HL-60 (cell line): ENCODE data around the gene COBL.
A peak's percentile ranks its signal among the peaks of the same experiment; 100 is the strongest.

ENCODE experiments used
- DNase-seq, 2 experiments: peaks; one replicate each; pipeline ENCODE4 v3.0.0-alpha.2; 2010 to 2020; ENCODE audit warnings: low read depth in 1 of 2, low spot score in 1 of 2
- H3K27ac ChIP-seq: fragments of 250-450 bp; sonication (Bioruptor Pico); replicated peaks from 2 replicates; pipeline ENCODE4 v1.5.1; 2020; ENCODE audit warnings: mild to moderate bottlenecking, moderate library complexity
- H3K27me3 ChIP-seq: fragments of 250-450 bp; sonication (Bioruptor Pico); 2 replicates; pipeline ENCODE4 v1.5.1; 2021; ENCODE audit warnings: mild to moderate bottlenecking, moderate library complexity; ENCODE audit not compliant: insufficient read depth, poor library complexity, severe bottlenecking
- H3K4me3 ChIP-seq: replicated peaks from 2 replicates; pipeline ENCODE4 v1.5.1; 2011; ENCODE audit warnings: mild to moderate bottlenecking, control low read depth, low read length; ENCODE audit not compliant: insufficient read depth
- GABPA ChIP-seq: IDR thresholded peaks from 2 replicates; pipeline ENCODE4 v1.6.1; 2012; ENCODE audit warnings: low read depth
- POLR2AphosphoS5 ChIP-seq: IDR thresholded peaks from 2 replicates; pipeline ENCODE4 v1.6.1; 2012; ENCODE audit warnings: low read depth
- SPI1 ChIP-seq: IDR thresholded peaks from 2 replicates; pipeline ENCODE4 v1.6.1; 2012; ENCODE audit warnings: low read depth, mild to moderate bottlenecking, borderline replicate concordance
- TF ChIP-seq, protein P1 (sequence below): IDR thresholded peaks from one replicate; pipeline ENCODE4 v1.5.1; 2011; ENCODE audit warnings: low read length, control low read depth, inconsistent platforms; ENCODE audit not compliant: insufficient read depth
- TF ChIP-seq, protein P2 (sequence below): IDR thresholded peaks from 2 replicates; pipeline ENCODE4 v1.6.1; 2012; ENCODE audit warnings: low read depth; ENCODE audit not compliant: insufficient replicate concordance

The COBL gene

GRCh38 chr7:51198654-51199053, 118.0 kb downstream of the COBL start:
- H3K27me3 ChIP-seq = no peaks in the 10 kb centered on the region
- no peak overlapping the region for H3K4me3 ChIP-seq
- 0 out of 2 replicates have a peak, but pooled peaks have one; percentile 16 for TF ChIP-seq SPI1
- no peak for TF ChIP-seq GABPA
- TF ChIP-seq POLR2AphosphoS5 = no peak
- H3K27ac ChIP-seq = no peak overlapping the region
- DNase-seq = peak in 1 of 2 experiments; percentile 6

- Histone ChIP-seq H3K27me3 (no peaks in the 10 kb centered on the region), H3K4me3 (no peak overlapping the region), H3K27ac (no peak overlapping the region)
- no peak for TF ChIP-seq GABPA
- no peak for TF ChIP-seq POLR2AphosphoS5
- TF ChIP-seq, protein P1, sequence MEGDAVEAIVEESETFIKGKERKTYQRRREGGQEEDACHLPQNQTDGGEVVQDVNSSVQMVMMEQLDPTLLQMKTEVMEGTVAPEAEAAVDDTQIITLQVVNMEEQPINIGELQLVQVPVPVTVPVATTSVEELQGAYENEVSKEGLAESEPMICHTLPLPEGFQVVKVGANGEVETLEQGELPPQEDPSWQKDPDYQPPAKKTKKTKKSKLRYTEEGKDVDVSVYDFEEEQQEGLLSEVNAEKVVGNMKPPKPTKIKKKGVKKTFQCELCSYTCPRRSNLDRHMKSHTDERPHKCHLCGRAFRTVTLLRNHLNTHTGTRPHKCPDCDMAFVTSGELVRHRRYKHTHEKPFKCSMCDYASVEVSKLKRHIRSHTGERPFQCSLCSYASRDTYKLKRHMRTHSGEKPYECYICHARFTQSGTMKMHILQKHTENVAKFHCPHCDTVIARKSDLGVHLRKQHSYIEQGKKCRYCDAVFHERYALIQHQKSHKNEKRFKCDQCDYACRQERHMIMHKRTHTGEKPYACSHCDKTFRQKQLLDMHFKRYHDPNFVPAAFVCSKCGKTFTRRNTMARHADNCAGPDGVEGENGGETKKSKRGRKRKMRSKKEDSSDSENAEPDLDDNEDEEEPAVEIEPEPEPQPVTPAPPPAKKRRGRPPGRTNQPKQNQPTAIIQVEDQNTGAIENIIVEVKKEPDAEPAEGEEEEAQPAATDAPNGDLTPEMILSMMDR = no peak
- TF ChIP-seq, protein P2, sequence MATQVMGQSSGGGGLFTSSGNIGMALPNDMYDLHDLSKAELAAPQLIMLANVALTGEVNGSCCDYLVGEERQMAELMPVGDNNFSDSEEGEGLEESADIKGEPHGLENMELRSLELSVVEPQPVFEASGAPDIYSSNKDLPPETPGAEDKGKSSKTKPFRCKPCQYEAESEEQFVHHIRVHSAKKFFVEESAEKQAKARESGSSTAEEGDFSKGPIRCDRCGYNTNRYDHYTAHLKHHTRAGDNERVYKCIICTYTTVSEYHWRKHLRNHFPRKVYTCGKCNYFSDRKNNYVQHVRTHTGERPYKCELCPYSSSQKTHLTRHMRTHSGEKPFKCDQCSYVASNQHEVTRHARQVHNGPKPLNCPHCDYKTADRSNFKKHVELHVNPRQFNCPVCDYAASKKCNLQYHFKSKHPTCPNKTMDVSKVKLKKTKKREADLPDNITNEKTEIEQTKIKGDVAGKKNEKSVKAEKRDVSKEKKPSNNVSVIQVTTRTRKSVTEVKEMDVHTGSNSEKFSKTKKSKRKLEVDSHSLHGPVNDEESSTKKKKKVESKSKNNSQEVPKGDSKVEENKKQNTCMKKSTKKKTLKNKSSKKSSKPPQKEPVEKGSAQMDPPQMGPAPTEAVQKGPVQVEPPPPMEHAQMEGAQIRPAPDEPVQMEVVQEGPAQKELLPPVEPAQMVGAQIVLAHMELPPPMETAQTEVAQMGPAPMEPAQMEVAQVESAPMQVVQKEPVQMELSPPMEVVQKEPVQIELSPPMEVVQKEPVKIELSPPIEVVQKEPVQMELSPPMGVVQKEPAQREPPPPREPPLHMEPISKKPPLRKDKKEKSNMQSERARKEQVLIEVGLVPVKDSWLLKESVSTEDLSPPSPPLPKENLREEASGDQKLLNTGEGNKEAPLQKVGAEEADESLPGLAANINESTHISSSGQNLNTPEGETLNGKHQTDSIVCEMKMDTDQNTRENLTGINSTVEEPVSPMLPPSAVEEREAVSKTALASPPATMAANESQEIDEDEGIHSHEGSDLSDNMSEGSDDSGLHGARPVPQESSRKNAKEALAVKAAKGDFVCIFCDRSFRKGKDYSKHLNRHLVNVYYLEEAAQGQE = no peak
- TF ChIP-seq SPI1 = no peak
- DNase-seq = no peak
Measured at GRCh38 chr7:51190969-51191368, 125.6 kb downstream of the COBL start.

DNA sequence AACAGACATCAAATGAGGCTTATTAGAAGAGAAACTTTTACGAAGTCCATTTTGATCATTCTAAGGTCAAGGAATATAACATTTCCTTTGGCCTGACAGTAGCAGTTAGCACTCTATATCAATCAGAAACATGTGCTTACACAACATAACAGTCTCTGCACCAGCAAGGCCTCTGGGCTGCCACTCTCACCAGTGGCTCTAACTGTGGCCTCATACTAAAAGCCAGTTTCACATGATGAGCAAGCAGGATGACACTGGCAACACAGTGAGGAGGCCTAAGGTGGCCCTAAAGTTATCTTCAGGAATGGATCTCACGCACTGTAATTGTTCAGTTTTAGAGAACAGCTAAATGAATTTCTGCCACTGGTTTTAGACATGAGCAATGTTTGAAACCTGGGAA, 126.8 kb downstream of the COBL start:
- no peak overlapping the region for H3K27ac ChIP-seq
- no peaks in the 10 kb centered on the region for H3K27me3 ChIP-seq
- no peak for DNase-seq
- H3K4me3 ChIP-seq = no peak overlapping the region
- no peak for TF ChIP-seq GABPA
- TF ChIP-seq, protein P1 = no peak
- no peak for TF ChIP-seq SPI1
- TF ChIP-seq, protein P2 = no peak
- no peak for TF ChIP-seq POLR2AphosphoS5

DNA sequence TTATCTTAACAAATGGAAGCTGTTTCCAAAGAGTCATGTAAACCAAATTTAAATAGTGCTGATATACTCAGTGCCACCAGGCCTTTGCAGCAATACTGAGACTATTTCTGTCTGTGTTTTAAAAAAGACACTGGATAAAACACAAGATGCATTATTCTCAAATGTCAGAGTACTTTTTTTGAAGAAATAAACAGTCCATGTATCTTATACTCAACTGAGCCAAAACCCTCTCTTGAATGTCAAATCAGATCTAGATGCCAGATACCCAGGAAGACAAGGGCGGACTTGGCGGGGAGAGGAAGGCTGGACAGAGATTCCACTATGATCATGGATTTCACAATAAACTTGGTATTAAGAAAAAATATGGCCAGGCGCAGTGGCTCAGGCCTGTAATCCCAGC, 127.6 kb downstream of the COBL start:
- Histone ChIP-seq H3K27me3 (no peaks in the 10 kb centered on the region), H3K4me3 (no peak overlapping the region), H3K27ac (no peak overlapping the region)
- TF ChIP-seq, protein P2 = no peak
- TF ChIP-seq GABPA = no peak
- TF ChIP-seq POLR2AphosphoS5 = no peak
- no peak for DNase-seq
